ENCODE results near the gene C20orf141. TPM values are rescaled to one million over a fixed set of nuclear protein-coding genes. Genes with fewer than 3 reads are reported as not detected.

C20orf141 gene
- total and polyA plus RNA-seq, 3 experiments from 2014 or later, result not detected

GRCh38 chr20:2817891-2818595 lies 3.3 kb downstream of the C20orf141 start:
- ChIA-PET CTCF (no interaction called here), POLR2A (no interaction called here)
- Mint-ChIP-seq H3K9me3 (peaks cover 0 to 3% (median 0%) of the 10 kb centered on the region in 5 donors), H3K36me3 (peaks cover 0 to 6% (median 2%) of the 10 kb centered on the region in 3 donors), H3K4me3 (no peak overlapping the region), H3K27ac (no peak overlapping the region), H3K4me1 (peaks cover 16 to 18% (median 16%) of the 10 kb centered on the region in 3 donors), H3K27me3 (peaks cover 17 to 35% of the 10 kb centered on the region in 2 donors)
- Histone ChIP-seq H3K36me3 (ENCODE audit: insufficient read depth, low read length) (no peaks in the 10 kb centered on the region), H3K9me3 (ENCODE audit: low read length) (no peaks in the 10 kb centered on the region), H3K27me3 (ENCODE audit: insufficient read depth, low read length, poor library complexity, severe bottlenecking) (no peaks in the 10 kb centered on the region), H3K4me3 (ENCODE audit: low read length) (no peak overlapping the region), H3K4me1 (ENCODE audit: insufficient read depth, low read length) (peaks cover 5% of the 10 kb centered on the region), H3K27ac (ENCODE audit: low read depth, low read length) (no peak overlapping the region)
- DNase-seq, result no peak

- Histone ChIP-seq H3K27ac (ENCODE audit: low read depth, low read length) (no peak overlapping the region), H3K36me3 (ENCODE audit: insufficient read depth, low read length) (no peaks in the 10 kb centered on the region), H3K9me3 (ENCODE audit: low read length) (no peaks in the 10 kb centered on the region), H3K4me1 (ENCODE audit: insufficient read depth, low read length) (peaks cover 5% of the 10 kb centered on the region), H3K4me3 (ENCODE audit: low read length) (no peak overlapping the region), H3K27me3 (ENCODE audit: insufficient read depth, low read length, poor library complexity, severe bottlenecking) (no peaks in the 10 kb centered on the region)
- ChIA-PET CTCF (no interaction called here), POLR2A (no interaction called here)
- DNase-seq, result peak in 1 of 5 donors; percentile 45
- peak overlapping the region in 2 of 8 donors; percentile 24 to 31 for H3K27ac Mint-ChIP-seq
- peaks cover 11 to 25% of the 10 kb centered on the region in 2 donors for H3K27me3 Mint-ChIP-seq
- H3K36me3 Mint-ChIP-seq, result no peaks in the 10 kb centered on the region
- peaks cover 16 to 18% (median 16%) of the 10 kb centered on the region in 3 donors for H3K4me1 Mint-ChIP-seq
- no peaks in the 10 kb centered on the region for H3K9me3 Mint-ChIP-seq
- H3K4me3 Mint-ChIP-seq, result peak overlapping the region in 3 of 7 donors; percentile 10 to 76 (median 16)
Observed at GRCh38 chr20:2820084-2820895, 5.5 kb downstream of the C20orf141 start.

GRCh38 chr20:2820896-2821869 lies 6.4 kb downstream of the C20orf141 start:
- H3K9me3 ChIP-seq (ENCODE audit: low read length), result no peaks in the 10 kb centered on the region
- H3K27ac Mint-ChIP-seq, result peak overlapping the region in 7 of 8 donors; percentile 2 to 82 (median 48)
- no peak overlapping the region for H3K4me3 ChIP-seq (ENCODE audit: low read length)
- DNase-seq, result peak in 1 of 5 donors; percentile 42
- peak overlapping the region; percentile 56 to 83 (median 69) for H3K4me3 Mint-ChIP-seq
- POLR2A ChIA-PET, result interaction anchor here (0.6 to 1.2 kb wide), 2 partner anchors 31 to 41 kb away, joined by 3 to 5 read pairs; no protein-coding TSS in a partner anchor
- H3K36me3 ChIP-seq (ENCODE audit: insufficient read depth, low read length), result no peaks in the 10 kb centered on the region
- no peaks in the 10 kb centered on the region for H3K9me3 Mint-ChIP-seq
- CTCF ChIA-PET, result interaction anchor here (0.7 to 1.2 kb wide), 5 partner anchors 9 to 80 kb away, joined by 3 to 4 read pairs (median 3); partner anchors contain the start of genes PCED1A and VPS16
- H3K27me3 Mint-ChIP-seq, result peaks cover 11 to 27% of the 10 kb centered on the region in 2 donors
- no peaks in the 10 kb centered on the region for H3K36me3 Mint-ChIP-seq
- H3K4me1 ChIP-seq (ENCODE audit: insufficient read depth, low read length), result peaks cover 11% of the 10 kb centered on the region
- no peak overlapping the region for H3K27ac ChIP-seq (ENCODE audit: low read depth, low read length)
- peaks cover 21 to 26% (median 24%) of the 10 kb centered on the region in 3 donors for H3K4me1 Mint-ChIP-seq
- no peaks in the 10 kb centered on the region for H3K27me3 ChIP-seq (ENCODE audit: insufficient read depth, low read length, poor library complexity, severe bottlenecking)

GRCh38 chr20:2822073-2822472 lies 7.3 kb downstream of the C20orf141 start:
- Mint-ChIP-seq H3K27me3 (peaks cover 11 to 29% of the 10 kb centered on the region in 2 donors), H3K36me3 (no peaks in the 10 kb centered on the region), H3K4me1 (peaks cover 27 to 34% (median 32%) of the 10 kb centered on the region in 3 donors), H3K27ac (peak overlapping the region in 1 of 8 donors; percentile 10), H3K4me3 (peak overlapping the region in 6 of 7 donors; percentile 56 to 83 (median 70)), H3K9me3 (no peaks in the 10 kb centered on the region)
- Histone ChIP-seq H3K27me3 (ENCODE audit: insufficient read depth, low read length, poor library complexity, severe bottlenecking) (peaks cover 5% of the 10 kb centered on the region), H3K4me1 (ENCODE audit: insufficient read depth, low read length) (peaks cover 17% of the 10 kb centered on the region), H3K36me3 (ENCODE audit: insufficient read depth, low read length) (no peaks in the 10 kb centered on the region), H3K27ac (ENCODE audit: low read depth, low read length) (no peak overlapping the region), H3K9me3 (ENCODE audit: low read length) (no peaks in the 10 kb centered on the region), H3K4me3 (ENCODE audit: low read length) (no peak overlapping the region)
- ChIA-PET POLR2A (interaction anchor here (0.6 to 1.2 kb wide), 2 partner anchors 30 to 42 kb away, joined by 3 to 5 read pairs; no protein-coding TSS in a partner anchor), CTCF (interaction anchor here (0.7 to 1.2 kb wide), 5 partner anchors 10 to 81 kb away, joined by 3 to 4 read pairs (median 3); partner anchors contain the start of genes PCED1A and VPS16)
- DNase-seq, result peak; percentile 32 to 74 (median 69)

- Histone ChIP-seq H3K4me1 (ENCODE audit: insufficient read depth, low read length) (peaks cover 17% of the 10 kb centered on the region), H3K27ac (ENCODE audit: low read depth, low read length) (no peak overlapping the region), H3K27me3 (ENCODE audit: insufficient read depth, low read length, poor library complexity, severe bottlenecking) (peaks cover 5% of the 10 kb centered on the region), H3K9me3 (ENCODE audit: low read length) (no peaks in the 10 kb centered on the region), H3K36me3 (ENCODE audit: insufficient read depth, low read length) (no peaks in the 10 kb centered on the region), H3K4me3 (ENCODE audit: low read length) (no peak overlapping the region)
- peak in 2 of 5 donors; percentile 22 to 28 for DNase-seq
- ChIA-PET POLR2A (no interaction called here), CTCF (no interaction called here)
- Mint-ChIP-seq H3K4me3 (peak overlapping the region; percentile 12 to 69 (median 49)), H3K4me1 (peaks cover 21 to 29% (median 28%) of the 10 kb centered on the region in 3 donors), H3K36me3 (no peaks in the 10 kb centered on the region), H3K9me3 (no peaks in the 10 kb centered on the region), H3K27me3 (peaks cover 9 to 42% of the 10 kb centered on the region in 2 donors), H3K27ac (peak overlapping the region in 2 of 8 donors; percentile 13 to 76)
Observed at GRCh38 chr20:2825761-2826160, 11.0 kb downstream of the C20orf141 start.

- POLR2A ChIA-PET, result no interaction called here
- peak overlapping the region in 2 of 7 donors; percentile 16 to 52 for H3K4me3 Mint-ChIP-seq
- no peaks in the 10 kb centered on the region for H3K36me3 Mint-ChIP-seq
Observed at GRCh38 chr20:2826655-2827054, 11.9 kb downstream of the C20orf141 start.

GRCh38 chr20:2829376-2829775 lies 14.6 kb downstream of the C20orf141 start:
- no peaks in the 10 kb centered on the region for H3K9me3 Mint-ChIP-seq
- Histone ChIP-seq H3K4me1 (ENCODE audit: insufficient read depth, low read length) (peaks cover 13% of the 10 kb centered on the region), H3K9me3 (ENCODE audit: low read length) (no peaks in the 10 kb centered on the region), H3K27me3 (ENCODE audit: insufficient read depth, low read length, poor library complexity, severe bottlenecking) (peaks cover 5% of the 10 kb centered on the region), H3K4me3 (ENCODE audit: low read length) (no peak overlapping the region), H3K27ac (ENCODE audit: low read depth, low read length) (no peak overlapping the region), H3K36me3 (ENCODE audit: insufficient read depth, low read length) (no peaks in the 10 kb centered on the region)
- no peak for DNase-seq
- peaks cover 0 to 3% (median 0%) of the 10 kb centered on the region in 3 donors for H3K36me3 Mint-ChIP-seq
- CTCF ChIA-PET, result no interaction called here
- H3K27ac Mint-ChIP-seq, result no peak overlapping the region
- peaks cover 15 to 21% (median 19%) of the 10 kb centered on the region in 3 donors for H3K4me1 Mint-ChIP-seq
- POLR2A ChIA-PET, result no interaction called here
- no peak overlapping the region for H3K4me3 Mint-ChIP-seq
- H3K27me3 Mint-ChIP-seq, result peaks cover 6 to 34% of the 10 kb centered on the region in 2 donors

More at GRCh38 chr20:2826655-2827054, 11.9 kb downstream of the C20orf141 start:
- Mint-ChIP-seq H3K9me3 (no peaks in the 10 kb centered on the region), H3K27me3 (peaks cover 7 to 39% of the 10 kb centered on the region in 2 donors), H3K27ac (no peak overlapping the region), H3K4me1 (peaks cover 18 to 25% (median 24%) of the 10 kb centered on the region in 3 donors)
- DNase-seq, result no peak
- CTCF ChIA-PET, result no interaction called here
- no peaks in the 10 kb centered on the region for H3K36me3 ChIP-seq (ENCODE audit: insufficient read depth, low read length)
- no peak overlapping the region for H3K27ac ChIP-seq (ENCODE audit: low read depth, low read length)
- peaks cover 5% of the 10 kb centered on the region for H3K27me3 ChIP-seq (ENCODE audit: insufficient read depth, low read length, poor library complexity, severe bottlenecking)
- H3K9me3 ChIP-seq (ENCODE audit: low read length), result no peaks in the 10 kb centered on the region
- peaks cover 14% of the 10 kb centered on the region for H3K4me1 ChIP-seq (ENCODE audit: insufficient read depth, low read length)
- no peak overlapping the region for H3K4me3 ChIP-seq (ENCODE audit: low read length)
